GM23338 (cell line): Measurements from ENCODE around the gene GRK4. TPM values are rescaled to one million over a fixed set of nuclear protein-coding genes. Genes with fewer than 3 reads are reported as not detected.

Experiments used
- ATAC-seq: fragments of 200-7000 bp; cut with Tn5 transposase; 3 replicates; pipeline ENCODE4 v1.9.1; 2020
- DNase-seq: peaks from one replicate; pipeline ENCODE4 v3.0.0-alpha.2; 2015; ENCODE audit warnings: low spot score
- H2AFZ ChIP-seq: fragments of 200-600 bp; sonication (generic); 2 replicates; pipeline ENCODE4 v1.8.0; 2016; ENCODE audit warnings: antibody characterized with exemption, mild to moderate bottlenecking, moderate library complexity
- H3F3A ChIP-seq: fragments of 200-600 bp; sonication (generic); replicated peaks from 2 replicates; pipeline ENCODE4 v1.8.0; 2017; ENCODE audit warnings: antibody characterized with exemption, mixed run types, low read depth
- H3K27ac ChIP-seq: fragments of 200-600 bp; sonication (generic); 2 replicates; pipeline ENCODE4 v1.6.1; 2016; ENCODE audit warnings: low read depth
- H3K27me3 ChIP-seq: fragments of 200-600 bp; sonication (generic); 2 replicates; pipeline ENCODE4 v1.8.0; 2016; ENCODE audit warnings: mild to moderate bottlenecking, mixed run types, moderate library complexity; ENCODE audit not compliant: insufficient read depth
- H3K36me3 ChIP-seq: fragments of 200-600 bp; sonication (generic); 2 replicates; pipeline ENCODE4 v1.8.0; 2016; ENCODE audit warnings: mild to moderate bottlenecking; ENCODE audit not compliant: insufficient read depth
- H3K4me1 ChIP-seq: fragments of 200-600 bp; sonication (generic); 2 replicates; pipeline ENCODE4 v1.8.0; 2016; ENCODE audit warnings: mild to moderate bottlenecking, moderate library complexity; ENCODE audit not compliant: insufficient read depth
- H3K4me2 ChIP-seq: fragments of 200-600 bp; sonication (generic); 2 replicates; pipeline ENCODE4 v1.7.1; 2017; ENCODE audit warnings: mixed run types
- H3K4me3 ChIP-seq: fragments of 200-600 bp; sonication (generic); 2 replicates; pipeline ENCODE4 v1.6.1; 2016; ENCODE audit warnings: mixed run types
- H3K79me2 ChIP-seq: fragments of 200-600 bp; sonication (generic); replicated peaks from 2 replicates; pipeline ENCODE4 v1.8.0; 2017; ENCODE audit warnings: mild to moderate bottlenecking; ENCODE audit not compliant: insufficient read depth
- H3K9me2 ChIP-seq: fragments of 200-600 bp; sonication (generic); 2 replicates; pipeline ENCODE4 v1.8.0; 2017; ENCODE audit not compliant: insufficient read depth
- H4K20me1 ChIP-seq: fragments of 200-600 bp; sonication (generic); replicated peaks from 2 replicates; pipeline ENCODE4 v1.8.0; 2017; ENCODE audit warnings: mild to moderate bottlenecking; ENCODE audit not compliant: insufficient read depth
- H3K27ac Mint-ChIP-seq: 2 replicates; pipeline ENCODE4 v1.8.0; 2020; ENCODE audit warnings: inconsistent platforms, mild to moderate bottlenecking, moderate library complexity, mixed read lengths
- H3K27me3 Mint-ChIP-seq: 3 replicates; pipeline ENCODE4 v1.8.0; 2022; ENCODE audit warnings: low read depth, mild to moderate bottlenecking, moderate library complexity, mixed read lengths, inconsistent platforms; ENCODE audit not compliant: insufficient read depth, poor library complexity
- H3K36me3 Mint-ChIP-seq: 3 replicates; pipeline ENCODE4 v1.8.0; 2021; ENCODE audit warnings: low read depth, mild to moderate bottlenecking, inconsistent platforms, moderate library complexity, mixed read lengths
- H3K4me1 Mint-ChIP-seq: 3 replicates; pipeline ENCODE4 v1.8.0; 2020; ENCODE audit warnings: mild to moderate bottlenecking, inconsistent platforms, mixed read lengths
- H3K4me3 Mint-ChIP-seq: 3 replicates; pipeline ENCODE4 v1.8.0; 2021; ENCODE audit warnings: moderate library complexity, mild to moderate bottlenecking, inconsistent platforms, mixed read lengths
- H3K9me3 Mint-ChIP-seq: 3 replicates; pipeline ENCODE4 v1.8.0; 2020; ENCODE audit warnings: moderate library complexity, mild to moderate bottlenecking, inconsistent platforms, mixed read lengths
- CREB1 ChIP-seq: fragments of 250-450 bp; sonication (Bioruptor Pico); IDR thresholded peaks from 2 replicates; pipeline ENCODE4 v1.5.0; 2020; ENCODE audit warnings: low read depth, mild to moderate bottlenecking, moderate library complexity
- CTCF ChIP-seq, 2 experiments: fragments of 200-600 bp in 1 of 2; sonication (generic) in 1 of 2; conservative IDR thresholded peaks; 2 replicates each; pipeline versions ENCODE4 v1.5.1 to v1.6.1; 2016 to 2017; ENCODE audit warnings: antibody characterized with exemption in 2 of 2, low read depth in 2 of 2, mild to moderate bottlenecking in 2 of 2, moderate library complexity in 1 of 2
- ETS1 ChIP-seq: IDR thresholded peaks from 2 replicates; pipeline ENCODE4 v1.6.1; 2016; ENCODE audit warnings: antibody characterized with exemption
- EZH2 ChIP-seq: fragments of 200-600 bp; sonication (generic); IDR thresholded peaks from one replicate; pipeline ENCODE4 v1.8.0; 2017; ENCODE audit warnings: antibody characterized with exemption, mild to moderate bottlenecking, low read depth; ENCODE audit not compliant: unreplicated experiment
- EZH2phosphoT487 ChIP-seq: fragments of 200-600 bp; sonication (generic); IDR thresholded peaks from one replicate; pipeline ENCODE4 v1.8.1; 2018; ENCODE audit warnings: antibody characterized with exemption; ENCODE audit not compliant: unreplicated experiment
- JUNB ChIP-seq: IDR thresholded peaks from one replicate; pipeline ENCODE4 v1.6.1; 2016; ENCODE audit warnings: antibody characterized with exemption; ENCODE audit not compliant: unreplicated experiment
- NANOG ChIP-seq: IDR thresholded peaks from 2 replicates; pipeline ENCODE4 v1.6.1; 2016; ENCODE audit warnings: antibody characterized with exemption, borderline replicate concordance
- POLR2AphosphoS5 ChIP-seq: IDR thresholded peaks from 2 replicates; pipeline ENCODE4 v1.6.1; 2016; ENCODE audit warnings: antibody characterized with exemption, low read depth
- REST ChIP-seq: IDR thresholded peaks from one replicate; pipeline ENCODE4 v1.6.1; 2018; ENCODE audit warnings: antibody characterized with exemption; ENCODE audit not compliant: unreplicated experiment
- STAT1 ChIP-seq: IDR thresholded peaks from one replicate; pipeline ENCODE4 v1.6.1; 2016; ENCODE audit warnings: antibody characterized with exemption; ENCODE audit not compliant: unreplicated experiment
- ZNF114 ChIP-seq: fragments of 250-450 bp; sonication (Bioruptor Pico); IDR thresholded peaks from 2 replicates; pipeline ENCODE4 v1.5.0; 2020; ENCODE audit warnings: mild to moderate bottlenecking, moderate library complexity
- ZNF331 ChIP-seq: fragments of 250-450 bp; sonication (Bioruptor Pico); IDR thresholded peaks from 2 replicates; pipeline ENCODE4 v1.5.0; 2020; ENCODE audit warnings: low read depth, mild to moderate bottlenecking, moderate library complexity
- polyA plus RNA-seq: library from polyadenylated mRNA; unstranded; fragments of >200 nt; fragmentation: Nextera tagmentation; extraction: Ambion mirVana; gene quantifications from 2 replicates; pipeline ENCODE4 v1.2.1, GENCODE V29; 2016
- total RNA-seq: library from RNA; depleted of rRNA; stranded (reverse); fragments of >200 nt; shearing (Covaris generic); gene quantifications from 2 replicates; pipeline ENCODE4 v1.2.3, GENCODE V29; 2014
- TF ChIP-seq, protein P1 (sequence below): fragments of 250-450 bp; sonication (Bioruptor Pico); IDR thresholded peaks from 2 replicates; pipeline ENCODE4 v1.5.0; 2020; ENCODE audit warnings: mild to moderate bottlenecking, moderate library complexity

The GRK4 gene
- total and polyA plus RNA-seq, 2 experiments from 2014 or later: 1.3 to 1.4 TPM

- H3K4me2 ChIP-seq: no peak overlapping the region
- no peaks in the 10 kb centered on the region for H3K36me3 ChIP-seq
- no peaks in the 10 kb centered on the region for H3K9me2 ChIP-seq
- peaks cover 5% of the 10 kb centered on the region for H3K27me3 Mint-ChIP-seq
- H3K9me3 Mint-ChIP-seq: peaks cover 3% of the 10 kb centered on the region; the same call in 2 of the 3 replicates
- TF ChIP-seq CREB1 (CRISPR knock-in tag) (no peak), NANOG (no peak), REST (no peak), ZNF114 (CRISPR knock-in tag) (no peak), STAT1 (no peak), CTCF (conservative IDR thresholded peaks at IDR 0.05; ENCODE audit: low read depth in 2 of 2) (no peak), JUNB (no peak), EZH2phosphoT487 (no peak), ETS1 (no peak), ZNF331 (no peak), EZH2 (no peak), POLR2AphosphoS5 (no peak)
- TF ChIP-seq, protein P1, sequence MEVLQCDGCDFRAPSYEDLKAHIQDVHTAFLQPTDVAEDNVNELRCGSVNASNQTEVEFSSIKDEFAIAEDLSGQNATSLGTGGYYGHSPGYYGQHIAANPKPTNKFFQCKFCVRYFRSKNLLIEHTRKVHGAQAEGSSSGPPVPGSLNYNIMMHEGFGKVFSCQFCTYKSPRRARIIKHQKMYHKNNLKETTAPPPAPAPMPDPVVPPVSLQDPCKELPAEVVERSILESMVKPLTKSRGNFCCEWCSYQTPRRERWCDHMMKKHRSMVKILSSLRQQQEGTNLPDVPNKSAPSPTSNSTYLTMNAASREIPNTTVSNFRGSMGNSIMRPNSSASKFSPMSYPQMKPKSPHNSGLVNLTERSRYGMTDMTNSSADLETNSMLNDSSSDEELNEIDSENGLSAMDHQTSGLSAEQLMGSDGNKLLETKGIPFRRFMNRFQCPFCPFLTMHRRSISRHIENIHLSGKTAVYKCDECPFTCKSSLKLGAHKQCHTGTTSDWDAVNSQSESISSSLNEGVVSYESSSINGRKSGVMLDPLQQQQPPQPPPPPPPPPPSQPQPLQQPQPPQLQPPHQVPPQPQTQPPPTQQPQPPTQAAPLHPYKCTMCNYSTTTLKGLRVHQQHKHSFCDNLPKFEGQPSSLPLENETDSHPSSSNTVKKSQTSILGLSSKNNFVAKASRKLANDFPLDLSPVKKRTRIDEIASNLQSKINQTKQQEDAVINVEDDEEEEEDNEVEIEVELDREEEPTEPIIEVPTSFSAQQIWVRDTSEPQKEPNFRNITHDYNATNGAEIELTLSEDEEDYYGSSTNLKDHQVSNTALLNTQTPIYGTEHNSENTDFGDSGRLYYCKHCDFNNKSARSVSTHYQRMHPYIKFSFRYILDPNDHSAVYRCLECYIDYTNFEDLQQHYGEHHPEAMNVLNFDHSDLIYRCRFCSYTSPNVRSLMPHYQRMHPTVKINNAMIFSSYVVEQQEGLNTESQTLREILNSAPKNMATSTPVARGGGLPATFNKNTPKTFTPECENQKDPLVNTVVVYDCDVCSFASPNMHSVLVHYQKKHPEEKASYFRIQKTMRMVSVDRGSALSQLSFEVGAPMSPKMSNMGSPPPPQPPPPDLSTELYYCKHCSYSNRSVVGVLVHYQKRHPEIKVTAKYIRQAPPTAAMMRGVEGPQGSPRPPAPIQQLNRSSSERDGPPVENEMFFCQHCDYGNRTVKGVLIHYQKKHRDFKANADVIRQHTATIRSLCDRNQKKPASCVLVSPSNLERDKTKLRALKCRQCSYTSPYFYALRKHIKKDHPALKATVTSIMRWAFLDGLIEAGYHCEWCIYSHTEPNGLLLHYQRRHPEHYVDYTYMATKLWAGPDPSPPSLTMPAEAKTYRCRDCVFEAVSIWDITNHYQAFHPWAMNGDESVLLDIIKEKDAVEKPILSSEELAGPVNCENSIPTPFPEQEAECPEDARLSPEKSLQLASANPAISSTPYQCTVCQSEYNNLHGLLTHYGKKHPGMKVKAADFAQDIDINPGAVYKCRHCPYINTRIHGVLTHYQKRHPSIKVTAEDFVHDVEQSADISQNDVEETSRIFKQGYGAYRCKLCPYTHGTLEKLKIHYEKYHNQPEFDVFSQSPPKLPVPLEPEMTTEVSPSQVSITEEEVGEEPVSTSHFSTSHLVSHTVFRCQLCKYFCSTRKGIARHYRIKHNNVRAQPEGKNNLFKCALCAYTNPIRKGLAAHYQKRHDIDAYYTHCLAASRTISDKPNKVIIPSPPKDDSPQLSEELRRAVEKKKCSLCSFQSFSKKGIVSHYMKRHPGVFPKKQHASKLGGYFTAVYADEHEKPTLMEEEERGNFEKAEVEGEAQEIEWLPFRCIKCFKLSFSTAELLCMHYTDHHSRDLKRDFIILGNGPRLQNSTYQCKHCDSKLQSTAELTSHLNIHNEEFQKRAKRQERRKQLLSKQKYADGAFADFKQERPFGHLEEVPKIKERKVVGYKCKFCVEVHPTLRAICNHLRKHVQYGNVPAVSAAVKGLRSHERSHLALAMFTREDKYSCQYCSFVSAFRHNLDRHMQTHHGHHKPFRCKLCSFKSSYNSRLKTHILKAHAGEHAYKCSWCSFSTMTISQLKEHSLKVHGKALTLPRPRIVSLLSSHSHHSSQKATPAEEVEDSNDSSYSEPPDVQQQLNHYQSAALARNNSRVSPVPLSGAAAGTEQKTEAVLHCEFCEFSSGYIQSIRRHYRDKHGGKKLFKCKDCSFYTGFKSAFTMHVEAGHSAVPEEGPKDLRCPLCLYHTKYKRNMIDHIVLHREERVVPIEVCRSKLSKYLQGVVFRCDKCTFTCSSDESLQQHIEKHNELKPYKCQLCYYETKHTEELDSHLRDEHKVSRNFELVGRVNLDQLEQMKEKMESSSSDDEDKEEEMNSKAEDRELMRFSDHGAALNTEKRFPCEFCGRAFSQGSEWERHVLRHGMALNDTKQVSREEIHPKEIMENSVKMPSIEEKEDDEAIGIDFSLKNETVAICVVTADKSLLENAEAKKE (CRISPR knock-in tag): no peak
- H3K79me2 ChIP-seq: no peaks in the 10 kb centered on the region
- H3K4me1 ChIP-seq: peaks cover 5% of the 10 kb centered on the region; the same call in 1 of the 2 replicates
- H3K27ac ChIP-seq: no peak overlapping the region
- H3K36me3 Mint-ChIP-seq: no peaks in the 10 kb centered on the region
- ATAC-seq: no peak
- H4K20me1 ChIP-seq: no peaks in the 10 kb centered on the region; the same call in 1 of the 2 replicates
- no peak for DNase-seq
- H3K27ac Mint-ChIP-seq: no peak overlapping the region
- H3K4me3 ChIP-seq: no peak overlapping the region
- no peak overlapping the region for H3K4me3 Mint-ChIP-seq
- no peak overlapping the region for H2AFZ ChIP-seq
- no peaks in the 10 kb centered on the region for H3K27me3 ChIP-seq
- no peaks in the 10 kb centered on the region for H3F3A ChIP-seq
- H3K4me1 Mint-ChIP-seq: peaks cover 23% of the 10 kb centered on the region
Observed at GRCh38 chr4:3046162-3046561, 82.8 kb downstream of the GRK4 start.
